Cortex of kidney (tissue), 1 donor: Measurements from ENCODE around the gene PCYT2.

Experiments
- DNase-seq: peaks from one replicate; lab custom pipeline; 2025; lab: John Stamatoyannopoulos, UW

The PCYT2 gene

GRCh38 chr17:81851423-81851822, 59.8 kb downstream of the PCYT2 start:
- DNase-seq = no peak
